Measurements from ENCODE around the gene SKIDA1.

Gene SKIDA1

DNA sequence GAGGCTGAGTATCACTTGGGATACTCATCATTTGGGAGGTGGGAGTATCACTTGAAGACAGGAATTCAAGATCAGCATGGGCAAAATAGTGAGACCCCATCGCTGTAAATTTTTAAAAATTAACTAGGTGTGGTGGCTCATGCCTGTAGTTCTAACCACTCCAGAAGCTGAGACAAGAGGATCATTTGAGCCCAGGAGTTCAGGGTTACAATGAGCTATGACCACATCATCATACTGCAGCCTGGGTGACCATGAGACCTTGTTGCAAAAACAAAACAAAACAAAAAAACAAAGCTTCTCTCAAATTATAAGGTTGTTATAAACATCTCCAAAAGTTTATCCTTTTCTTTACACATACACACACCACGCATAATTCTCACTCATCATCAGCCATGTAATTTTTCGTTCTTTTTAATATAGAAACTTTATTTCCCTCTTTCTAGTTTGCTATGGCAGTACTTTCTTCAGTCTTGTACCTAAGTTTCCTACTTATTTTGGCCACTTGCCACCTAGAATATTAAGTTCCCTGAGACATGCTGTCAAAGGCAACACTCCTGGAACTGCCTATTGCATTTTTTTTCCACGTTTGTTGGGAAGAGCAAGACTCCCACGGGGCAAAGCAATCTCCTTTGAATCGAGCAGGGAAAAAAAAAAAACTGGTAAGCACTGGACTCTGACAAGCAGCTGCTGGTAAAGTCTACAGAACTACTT is 37.1 kb downstream of the SKIDA1 start:
- ATAC-seq (replicated peaks) (no peak), DNase-seq (no peak)
- H3K36me3 Mint-ChIP-seq (ENCODE audit: insufficient read depth) = no peaks in the 10 kb centered on the region
- H3K27ac Mint-ChIP-seq = no peak overlapping the region
- H3K4me3 Mint-ChIP-seq = no peak overlapping the region
- no peaks in the 10 kb centered on the region for H3K9me3 Mint-ChIP-seq
- peaks cover 26 to 34% of the 10 kb centered on the region in 2 donors for H3K27me3 Mint-ChIP-seq
- no peaks in the 10 kb centered on the region for H3K4me1 Mint-ChIP-seq (ENCODE audit: low read depth in 2 of 2)

DNA sequence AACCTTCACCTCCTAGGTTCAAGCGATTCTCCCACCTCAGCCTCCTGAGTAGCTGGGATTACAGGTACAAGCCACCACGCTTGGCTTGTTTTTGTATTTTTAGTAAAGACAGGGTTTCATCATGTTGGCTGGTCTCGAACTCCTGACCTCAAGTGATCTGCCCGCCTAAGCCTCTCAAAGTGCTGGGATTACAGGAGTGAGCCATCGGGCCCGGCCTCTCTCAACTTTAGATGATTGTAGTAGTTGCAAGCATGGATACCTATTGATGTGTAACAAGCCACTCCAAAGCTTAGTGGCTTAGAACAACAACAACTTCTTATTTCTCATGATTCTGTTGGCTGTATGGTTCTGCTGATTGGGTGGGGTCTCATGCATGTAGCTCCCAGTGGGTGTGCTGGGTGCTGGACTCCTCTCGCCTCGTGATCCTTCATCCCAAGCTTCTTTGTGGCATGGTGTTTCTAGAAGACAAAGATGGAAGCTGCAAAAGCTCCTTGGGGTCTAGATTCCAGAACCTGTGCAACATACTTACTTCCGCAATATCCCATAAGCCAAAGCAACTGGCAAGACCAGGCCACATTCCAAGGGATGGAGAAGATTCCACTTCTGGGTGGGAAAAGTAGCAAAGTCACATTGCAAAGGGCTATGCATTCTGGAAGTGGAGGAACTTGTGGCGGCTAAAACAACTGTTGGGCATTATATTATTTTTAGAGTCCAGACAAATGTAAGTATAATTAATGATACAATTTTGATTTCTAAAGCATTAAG is 37.9 kb downstream of the SKIDA1 start:
- Mint-ChIP-seq H3K9me3 (no peaks in the 10 kb centered on the region), H3K36me3 (ENCODE audit: insufficient read depth) (no peaks in the 10 kb centered on the region), H3K4me1 (ENCODE audit: low read depth in 2 of 2) (no peaks in the 10 kb centered on the region), H3K27ac (no peak overlapping the region), H3K4me3 (no peak overlapping the region), H3K27me3 (peaks cover 25 to 32% of the 10 kb centered on the region in 2 donors)
- ATAC-seq (replicated peaks) = no peak
- no peak for DNase-seq

DNA sequence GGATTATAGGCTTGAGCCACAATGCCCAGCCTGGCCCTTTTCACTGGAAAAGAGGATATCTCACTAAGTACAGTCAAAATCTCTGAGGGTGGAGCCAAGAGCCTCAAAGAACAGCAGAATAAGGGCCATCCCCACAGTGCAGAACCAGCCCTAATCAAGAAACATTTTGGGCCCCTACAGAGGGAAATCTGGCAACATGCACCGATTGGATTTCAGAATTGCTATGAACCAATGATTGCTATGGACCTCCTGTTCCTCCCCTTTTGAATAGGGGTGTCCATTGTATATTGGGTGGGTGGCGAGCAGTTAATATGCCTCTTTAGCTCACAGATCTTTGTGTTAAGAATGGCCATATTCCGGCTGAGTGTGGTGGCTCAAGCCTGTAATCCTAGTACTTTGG is 42.7 kb downstream of the SKIDA1 start:
- Mint-ChIP-seq H3K36me3 (ENCODE audit: insufficient read depth) (no peaks in the 10 kb centered on the region), H3K4me1 (ENCODE audit: low read depth in 2 of 2) (no peaks in the 10 kb centered on the region), H3K9me3 (no peaks in the 10 kb centered on the region), H3K27ac (no peak overlapping the region), H3K4me3 (no peak overlapping the region), H3K27me3 (peaks cover 13 to 40% of the 10 kb centered on the region in 2 donors)
- ATAC-seq (replicated peaks) (no peak), DNase-seq (no peak)

DNA sequence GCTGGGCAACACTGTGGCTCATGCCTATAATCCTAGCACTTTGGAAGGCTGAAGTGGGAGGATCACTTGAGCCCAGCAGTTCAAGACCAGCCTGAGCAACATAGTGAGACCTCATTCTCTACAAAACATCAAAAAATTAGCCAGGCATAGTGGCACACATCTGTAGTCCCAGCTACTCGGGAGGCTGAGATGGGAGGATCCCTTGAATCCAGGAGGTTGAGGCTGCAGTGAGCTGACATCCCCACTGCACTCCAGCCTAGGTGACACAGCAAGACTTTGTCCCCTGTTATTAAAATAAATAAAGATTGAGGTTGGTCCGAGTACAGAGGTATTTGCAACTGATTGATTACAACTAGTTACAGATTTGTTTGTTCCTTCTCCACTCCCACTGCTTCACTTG is 44.1 kb downstream of the SKIDA1 start:
- H3K36me3 Mint-ChIP-seq (ENCODE audit: insufficient read depth) = no peaks in the 10 kb centered on the region
- peaks cover 8 to 31% of the 10 kb centered on the region in 2 donors for H3K27me3 Mint-ChIP-seq
- H3K4me3 Mint-ChIP-seq = no peak overlapping the region
- no peaks in the 10 kb centered on the region for H3K4me1 Mint-ChIP-seq (ENCODE audit: low read depth in 2 of 2)
- ATAC-seq (replicated peaks) (no peak), DNase-seq (no peak)
- H3K27ac Mint-ChIP-seq = no peak overlapping the region
- H3K9me3 Mint-ChIP-seq = no peaks in the 10 kb centered on the region

DNA sequence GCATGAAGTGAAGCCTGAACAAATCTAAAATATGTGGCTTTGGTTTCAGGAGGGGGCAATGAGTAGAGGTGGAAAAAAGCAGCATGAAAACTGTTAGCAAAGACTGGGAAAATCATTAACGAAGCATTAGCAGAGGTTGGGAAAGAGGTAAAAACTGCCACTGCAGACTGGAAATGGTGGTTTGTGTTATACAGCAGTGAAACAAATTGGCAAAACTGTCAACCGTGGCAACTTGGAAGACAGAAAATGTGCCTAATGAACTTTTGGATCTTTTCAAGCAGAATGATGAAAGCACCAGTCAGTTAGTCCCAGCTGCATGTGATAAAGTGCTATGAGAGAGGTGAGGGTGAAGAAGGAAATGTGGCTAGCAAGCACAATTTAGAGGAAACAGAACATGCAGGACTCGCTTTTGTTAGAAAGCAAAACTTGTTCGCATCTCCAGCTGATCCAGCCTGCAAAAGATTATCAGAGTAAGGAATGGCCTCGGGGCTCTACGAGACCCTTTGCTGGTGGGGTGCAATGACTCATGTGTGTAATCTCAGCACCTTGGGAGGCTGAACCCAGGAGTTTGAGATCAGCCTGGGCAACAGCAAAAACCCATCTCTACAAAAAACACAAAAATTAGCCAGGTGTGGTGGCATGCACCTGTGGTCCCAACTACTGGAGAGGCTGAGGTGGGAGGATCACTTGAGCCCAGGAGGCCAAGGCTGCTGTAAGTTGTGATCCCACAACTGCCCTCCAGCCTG is 45.7 kb downstream of the SKIDA1 start:
- Mint-ChIP-seq H3K4me3 (no peak overlapping the region), H3K27ac (peak overlapping the region in 1 of 2 donors; percentile 44), H3K4me1 (ENCODE audit: low read depth in 2 of 2) (no peaks in the 10 kb centered on the region), H3K27me3 (peaks cover 3 to 40% of the 10 kb centered on the region in 2 donors), H3K36me3 (ENCODE audit: insufficient read depth) (no peaks in the 10 kb centered on the region), H3K9me3 (no peaks in the 10 kb centered on the region)
- DNase-seq = no peak
- no peak for ATAC-seq (replicated peaks)

DNA sequence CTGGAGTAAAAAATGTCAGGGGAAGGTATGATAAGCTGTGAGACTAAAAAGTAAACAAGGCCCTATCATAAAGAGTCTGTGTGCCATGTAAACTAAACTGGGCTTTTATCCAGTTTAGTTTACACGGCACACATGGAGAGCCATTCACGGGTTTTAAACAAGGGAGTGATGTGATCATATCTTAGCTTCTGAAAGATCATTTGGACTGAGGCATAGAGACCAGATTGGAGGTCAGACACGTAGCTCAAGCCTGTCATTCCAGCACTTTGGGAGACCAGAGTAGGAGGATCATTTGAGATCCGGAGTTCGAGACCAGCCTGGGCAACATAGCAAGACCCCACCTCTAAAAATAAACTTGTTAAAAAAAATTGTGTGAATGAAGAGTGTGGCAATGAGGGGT is 50.1 kb downstream of the SKIDA1 start:
- Mint-ChIP-seq H3K9me3 (no peaks in the 10 kb centered on the region), H3K4me1 (ENCODE audit: low read depth in 2 of 2) (no peaks in the 10 kb centered on the region), H3K27ac (no peak overlapping the region), H3K4me3 (no peak overlapping the region), H3K27me3 (peaks cover 9 to 41% of the 10 kb centered on the region in 2 donors), H3K36me3 (ENCODE audit: insufficient read depth) (no peaks in the 10 kb centered on the region)
- no peak for ATAC-seq (replicated peaks)
- DNase-seq = no peak

DNA sequence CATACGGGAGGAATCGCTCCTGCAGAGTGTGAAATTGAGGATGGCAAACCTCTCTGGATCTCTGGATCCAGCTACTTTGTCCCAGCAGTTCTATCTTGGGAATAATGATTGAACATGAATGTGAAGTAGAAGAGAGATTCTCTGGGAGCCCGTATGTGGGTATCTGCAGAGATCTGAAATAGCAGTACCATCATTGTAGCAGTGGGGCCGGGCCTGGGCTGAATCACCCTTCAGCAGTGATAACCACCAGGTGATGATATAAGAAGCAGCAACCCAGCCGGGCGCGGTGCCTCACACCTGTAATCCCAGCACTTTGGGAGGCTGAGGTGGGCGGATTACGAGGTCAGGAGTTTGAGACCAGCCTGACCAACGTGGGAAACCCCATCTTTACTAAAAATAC is 51.9 kb downstream of the SKIDA1 start:
- Mint-ChIP-seq H3K27ac (no peak overlapping the region), H3K4me3 (no peak overlapping the region), H3K9me3 (no peaks in the 10 kb centered on the region), H3K36me3 (ENCODE audit: insufficient read depth) (no peaks in the 10 kb centered on the region), H3K27me3 (peaks cover 9 to 24% of the 10 kb centered on the region in 2 donors), H3K4me1 (ENCODE audit: low read depth in 2 of 2) (no peaks in the 10 kb centered on the region)
- no peak for ATAC-seq (replicated peaks)
- DNase-seq = no peak

DNA sequence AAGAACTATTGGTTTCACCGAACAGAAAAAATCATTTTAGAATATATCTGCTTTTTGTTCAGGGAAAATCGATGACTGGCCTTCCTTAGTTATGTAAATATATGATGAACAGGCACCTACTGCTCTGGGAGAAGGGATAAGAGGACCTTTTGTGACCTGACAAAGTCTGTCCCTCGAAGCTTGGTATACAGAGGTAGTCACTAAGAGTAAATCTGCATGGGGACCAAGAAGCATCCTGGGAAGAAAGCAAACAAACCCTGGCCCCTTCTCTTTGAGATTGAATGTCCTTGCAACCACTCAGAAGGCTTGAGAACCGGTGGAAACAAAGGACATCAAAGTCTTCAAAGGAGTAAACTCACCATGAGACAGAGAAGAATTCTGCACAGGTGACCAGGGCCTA is 52.3 kb downstream of the SKIDA1 start:
- no peak overlapping the region for H3K4me3 Mint-ChIP-seq
- no peaks in the 10 kb centered on the region for H3K36me3 Mint-ChIP-seq (ENCODE audit: insufficient read depth)
- no peak overlapping the region for H3K27ac Mint-ChIP-seq
- H3K27me3 Mint-ChIP-seq = peaks cover 9 to 28% of the 10 kb centered on the region in 2 donors
- no peaks in the 10 kb centered on the region for H3K9me3 Mint-ChIP-seq
- no peak for DNase-seq
- H3K4me1 Mint-ChIP-seq (ENCODE audit: low read depth in 2 of 2) = no peaks in the 10 kb centered on the region
- no peak for ATAC-seq (replicated peaks)

DNA sequence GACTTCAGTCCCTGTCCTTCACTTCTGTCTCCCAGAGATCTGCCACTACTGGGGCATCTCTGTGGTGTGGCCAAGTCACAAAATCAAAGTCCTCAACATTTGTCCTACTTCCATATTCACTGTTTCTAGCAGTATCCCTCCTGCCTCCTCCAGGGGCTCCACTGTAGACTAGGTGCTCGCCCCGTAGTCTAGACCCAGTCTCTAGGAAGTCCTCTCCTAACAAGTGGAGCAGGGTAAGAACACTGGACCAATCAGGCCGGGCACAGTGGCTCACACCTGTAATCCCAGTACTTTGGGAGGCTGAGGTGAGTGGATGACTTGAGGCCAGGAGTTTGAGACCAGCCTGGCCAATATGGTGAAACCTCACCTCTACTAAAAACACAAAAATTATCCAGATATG is 57.4 kb downstream of the SKIDA1 start:
- Mint-ChIP-seq H3K4me1 (ENCODE audit: low read depth in 2 of 2) (no peaks in the 10 kb centered on the region), H3K9me3 (no peaks in the 10 kb centered on the region), H3K27ac (no peak overlapping the region), H3K4me3 (no peak overlapping the region), H3K27me3 (peaks cover 22 to 32% of the 10 kb centered on the region in 2 donors), H3K36me3 (ENCODE audit: insufficient read depth) (no peaks in the 10 kb centered on the region)
- DNase-seq (no peak), ATAC-seq (replicated peaks) (no peak)

DNA sequence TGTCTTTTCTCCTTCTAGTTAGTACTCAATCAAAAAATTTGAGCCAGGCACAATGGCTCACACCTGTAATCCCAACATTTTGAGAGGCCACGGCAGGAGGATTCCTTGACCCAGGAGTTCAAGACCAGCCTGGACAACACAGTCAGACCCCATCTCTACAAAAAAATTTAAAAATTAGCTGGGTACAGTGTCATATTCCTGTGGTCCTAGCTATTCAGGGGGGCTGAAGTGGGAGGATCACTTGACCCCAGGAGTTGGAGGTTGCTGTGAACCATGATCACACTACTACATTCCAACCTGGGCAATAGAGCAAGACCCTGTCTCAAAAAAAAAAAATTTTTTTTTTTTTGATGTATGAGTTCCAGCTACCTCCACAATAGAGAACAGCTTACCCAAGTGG is 57.8 kb downstream of the SKIDA1 start:
- ATAC-seq (replicated peaks) = no peak
- H3K27me3 Mint-ChIP-seq = peaks cover 23 to 36% of the 10 kb centered on the region in 2 donors

DNA sequence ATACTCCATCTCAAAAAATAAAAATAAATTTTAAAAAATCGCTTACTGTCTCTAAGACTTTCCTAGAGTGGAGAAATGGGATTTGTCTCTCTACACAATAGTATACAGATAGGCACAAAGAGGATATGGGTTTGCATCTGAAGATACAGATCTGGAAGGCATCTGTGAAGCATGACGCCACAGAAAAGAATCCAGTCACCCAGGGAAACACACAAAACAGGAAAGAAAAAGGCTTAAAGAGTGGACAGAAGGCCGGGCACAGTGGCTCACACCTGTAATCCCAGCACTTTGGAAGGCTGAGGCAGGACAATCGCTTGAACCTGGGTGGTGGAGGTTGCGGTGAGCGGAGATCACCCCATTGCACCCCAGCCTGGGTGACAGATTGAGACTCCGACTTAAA is 61.3 kb downstream of the SKIDA1 start:
- Mint-ChIP-seq H3K27me3 (peaks cover 21 to 27% of the 10 kb centered on the region in 2 donors), H3K27ac (no peak overlapping the region), H3K36me3 (ENCODE audit: insufficient read depth) (no peaks in the 10 kb centered on the region), H3K4me1 (ENCODE audit: low read depth in 2 of 2) (no peaks in the 10 kb centered on the region), H3K9me3 (no peaks in the 10 kb centered on the region), H3K4me3 (no peak overlapping the region)
- no peak for DNase-seq
- no peak for ATAC-seq (replicated peaks)

More for the DNA sequence above, 57.8 kb downstream of the SKIDA1 start:
- Mint-ChIP-seq H3K9me3 (no peaks in the 10 kb centered on the region), H3K36me3 (ENCODE audit: insufficient read depth) (no peaks in the 10 kb centered on the region), H3K4me3 (no peak overlapping the region), H3K27ac (no peak overlapping the region), H3K4me1 (ENCODE audit: low read depth in 2 of 2) (no peaks in the 10 kb centered on the region)
- no peak for DNase-seq

Data from effector memory CD8-positive, alpha-beta T cell (primary cell).